HepG2 (cell line): ENCODE data around the gene BRI3BP. TPM values are rescaled to one million over a fixed set of nuclear protein-coding genes. Genes with fewer than 3 reads are reported as not detected.

Source experiments
- ATAC-seq: fragments of 200-7000 bp; cut with Tn5 transposase; 3 replicates; pipeline ENCODE4 v1.9.1; 2020; ENCODE audit warnings: mild to moderate bottlenecking, moderate library complexity
- BruUV-seq: library from RNA; stranded (reverse); fragments of 400-500 nt; replicated peaks from 2 replicates; lab custom pipeline; 2021; lab: Mats Ljungman, UMichigan
- CTCF ChIA-PET: fragments of 300-600 bp; formaldehyde crosslinking; extraction: SDS; loops from one replicate; lab custom pipeline; 2021; ENCODE audit warnings: low total read pairs, inconsistent platforms, low intra/inter-chr PET ratio; lab: Yijun Ruan, JAX
- POLR2A ChIA-PET: fragments of 350-600 bp; sonication (Branson Sonifier 250); formaldehyde crosslinking; loops from one replicate; lab custom pipeline; 2020; ENCODE audit warnings: antibody characterized with exemption, inconsistent platforms; lab: Yijun Ruan, JAX
- DNase-seq: peaks from one replicate; pipeline ENCODE4 v3.0.0-alpha.2; 2015; ENCODE audit warnings: low spot score
- FAIRE-seq: peaks from 3 replicates; lab custom pipeline; 2011; peaks lifted over from hg19 to GRCh38; lab: Jason Lieb, UNC
- H2AFZ ChIP-seq: one replicate; pipeline ENCODE4 v1.6.1; 2011; ENCODE audit warnings: low read length, inconsistent platforms
- H3K27ac ChIP-seq: fragments of 300-600 bp; 3 replicates; pipeline ENCODE4 v1.8.0; 2011; ENCODE audit warnings: mixed run types, mild to moderate bottlenecking, mixed read lengths, low read length, inconsistent platforms; ENCODE audit not compliant: insufficient read depth; ENCODE audit errors: extremely low read length
- H3K27me3 ChIP-seq, 2 experiments: fragments of 200-600 bp in 1 of 2; 2 replicates in 1 of 2; 3 replicates in 1 of 2; pipeline versions ENCODE4 v1.6.0 to v1.8.0; 2011; ENCODE audit warnings: low read length in 2 of 2, mild to moderate bottlenecking in 2 of 2, moderate library complexity in 2 of 2, inconsistent platforms in 1 of 2; ENCODE audit not compliant: insufficient read depth in 2 of 2, control insufficient read depth in 1 of 2
- H3K36me3 ChIP-seq, 2 experiments: fragments of 200-600 bp in 1 of 2; replicated peaks in 1 of 2; 2 replicates in 1 of 2; 3 replicates in 1 of 2; pipeline versions ENCODE4 v1.5.1 to v1.8.0; 2011; ENCODE audit warnings: low read length in 2 of 2, inconsistent platforms in 1 of 2; ENCODE audit not compliant: insufficient read depth in 2 of 2, control insufficient read depth in 1 of 2
- H3K4me1 ChIP-seq: 2 replicates; pipeline ENCODE4 v1.5.1; 2012; ENCODE audit warnings: low read length, inconsistent platforms; ENCODE audit not compliant: insufficient read depth
- H3K4me2 ChIP-seq: 2 replicates; pipeline ENCODE4 v1.6.0; 2011; ENCODE audit warnings: low read depth, low read length, inconsistent platforms
- H3K4me3 ChIP-seq, 3 experiments: fragments of 200-600 bp in 1 of 3; sonication (generic), shearing (Covaris generic) in 1 of 3; replicated peaks in 1 of 3; 2 replicates each; pipeline ENCODE4 v1.5.1; 2011 to 2016; ENCODE audit warnings: low read length in 3 of 3, inconsistent platforms in 2 of 3, low read depth in 2 of 3, mild to moderate bottlenecking in 2 of 3, control low read depth in 1 of 3, mixed read lengths in 1 of 3; ENCODE audit not compliant: insufficient read depth in 1 of 3
- H3K79me2 ChIP-seq: one replicate; pipeline ENCODE4 v1.6.1; 2011; ENCODE audit warnings: low read length, inconsistent platforms; ENCODE audit not compliant: insufficient read depth
- H3K9ac ChIP-seq: 2 replicates; pipeline ENCODE4 v1.6.0; 2011; ENCODE audit warnings: mild to moderate bottlenecking, low read depth, low read length, inconsistent platforms; ENCODE audit not compliant: insufficient read depth
- H3K9me3 ChIP-seq: 2 replicates; pipeline ENCODE4 v1.5.1; 2012; ENCODE audit warnings: mild to moderate bottlenecking, low read length
- H4K20me1 ChIP-seq: 2 replicates; pipeline ENCODE4 v1.6.0; 2011; ENCODE audit warnings: inconsistent platforms, mild to moderate bottlenecking, low read length, moderate library complexity; ENCODE audit not compliant: insufficient read depth
- JUNB ChIP-seq: sonication (generic); formaldehyde crosslinking; IDR thresholded peaks from 2 replicates; pipeline ENCODE4 v1.8.0; 2022; ENCODE audit warnings: missing genetic modification reagents, mild to moderate bottlenecking, borderline replicate concordance
- KDM2A ChIP-seq: sonication (generic); formaldehyde crosslinking; IDR thresholded peaks from 2 replicates; pipeline ENCODE4 v1.4.0; 2020; ENCODE audit warnings: low read depth, missing genetic modification reagents, borderline replicate concordance
- PITX1 ChIP-seq: sonication (generic); formaldehyde crosslinking; IDR thresholded peaks from 2 replicates; pipeline ENCODE4 v1.5.1; 2020; ENCODE audit warnings: mild to moderate bottlenecking, missing genetic modification reagents
- RFX5 ChIP-seq: IDR thresholded peaks from 2 replicates; pipeline ENCODE4 v1.6.1; 2011; ENCODE audit warnings: low read depth, low read length, improper control_type of control experiment
- ZBTB8A ChIP-seq: sonication (generic); formaldehyde crosslinking; IDR thresholded peaks from 2 replicates; pipeline ENCODE4 v1.4.0; 2020; ENCODE audit warnings: mild to moderate bottlenecking, low read depth, missing genetic modification reagents, borderline replicate concordance
- ZNF274 ChIP-seq: sonication (generic); formaldehyde crosslinking; IDR thresholded peaks from 2 replicates; pipeline ENCODE4 v1.5.1; 2020; ENCODE audit warnings: mild to moderate bottlenecking, missing genetic modification reagents
- ZNF724P ChIP-seq: sonication (generic); formaldehyde crosslinking; IDR thresholded peaks from 2 replicates; pipeline ENCODE4 v1.8.0; 2022; ENCODE audit warnings: missing genetic modification reagents, borderline replicate concordance
- ZNF776 ChIP-seq: sonication (generic); formaldehyde crosslinking; IDR thresholded peaks from 2 replicates; pipeline ENCODE4 v1.4.0; 2020; ENCODE audit warnings: mild to moderate bottlenecking, missing genetic modification reagents
- ZNF839 ChIP-seq: sonication (generic); formaldehyde crosslinking; IDR thresholded peaks from 2 replicates; pipeline ENCODE4 v1.4.0; 2020; ENCODE audit warnings: missing genetic modification reagents, mild to moderate bottlenecking, borderline replicate concordance
- WGBS: methylation state at CpG from one replicate; pipeline ENCODE4 v1.1.6; 2017; ENCODE audit warnings: low lambda C conversion rate; 5-methylcytosine and 5-hydroxymethylcytosine counted together
- in situ Hi-C: cut with HindIII; loops from 2 replicates; pipeline ENCODE4 v1.10.0; 2017; ENCODE audit warnings: low pct_unique_long_range_greater_than_20kb; ENCODE audit not compliant: extremely low pct_ligation_motif_present
- intact Hi-C: fragments of 100-400 bp; cut with micrococcal nuclease; formaldehyde crosslinking; loops from one replicate; pipeline ENCODE4 v1.10.0; 2022; ENCODE audit not compliant: unreplicated experiment
- polyA plus RNA-seq, 8 experiments: library from polyadenylated mRNA; depleted of rRNA in 3 of 8; stranded (reverse) in 7 of 8; unstranded in 1 of 8; fragments of >200 nt; fragmentation: Illumina TruSeq in 4 of 8; extraction: Trizol in 4 of 8; gene quantifications; 2 replicates each; pipeline versions ENCODE4 v1.2.1 to v1.2.3, GENCODE V29; 2011 to 2016; ENCODE audit warnings: low read depth in 4 of 8, missing spikeins in 1 of 8, mixed read lengths in 1 of 8; ENCODE audit not compliant: insufficient read depth in 1 of 8
- total RNA-seq, 5 experiments: library from RNA; depleted of rRNA; stranded (reverse); fragments of >200 nt; fragmentation: Illumina TruSeq; extraction: Trizol; gene quantifications; 2 replicates each; pipeline ENCODE4 v1.2.3, GENCODE V29; 2016; ENCODE audit warnings: low read depth in 1 of 5
- TF ChIP-seq, protein P1 (sequence below): sonication (generic); formaldehyde crosslinking; IDR thresholded peaks from 2 replicates; pipeline ENCODE4 v1.8.0; 2022; ENCODE audit warnings: missing genetic modification reagents, mild to moderate bottlenecking, moderate library complexity, borderline replicate concordance
- TF ChIP-seq, protein P2 (sequence below): sonication (generic); formaldehyde crosslinking; IDR thresholded peaks from 2 replicates; pipeline ENCODE4 v1.5.1; 2020; ENCODE audit warnings: mild to moderate bottlenecking, missing genetic modification reagents, moderate library complexity
- TF ChIP-seq, protein P3 (sequence below): sonication (generic); formaldehyde crosslinking; IDR thresholded peaks from 2 replicates; pipeline ENCODE4 v1.8.0; 2022; ENCODE audit warnings: mild to moderate bottlenecking, missing genetic modification reagents, moderate library complexity
- TF ChIP-seq, protein P4 (sequence below): IDR thresholded peaks from 2 replicates; pipeline ENCODE4 v1.6.1; 2016; ENCODE audit warnings: mild to moderate bottlenecking
- TF ChIP-seq, protein P5 (sequence below): sonication (generic); formaldehyde crosslinking; IDR thresholded peaks from 2 replicates; pipeline ENCODE4 v1.5.0; 2020; ENCODE audit warnings: mild to moderate bottlenecking, missing genetic modification reagents

The BRI3BP gene
- total and polyA plus RNA-seq, 2 of the 13 experiments (the other 11 are each of a cell fraction or from before 2014, with no cell fraction given), result 7.5 to 21.1 TPM

DNA sequence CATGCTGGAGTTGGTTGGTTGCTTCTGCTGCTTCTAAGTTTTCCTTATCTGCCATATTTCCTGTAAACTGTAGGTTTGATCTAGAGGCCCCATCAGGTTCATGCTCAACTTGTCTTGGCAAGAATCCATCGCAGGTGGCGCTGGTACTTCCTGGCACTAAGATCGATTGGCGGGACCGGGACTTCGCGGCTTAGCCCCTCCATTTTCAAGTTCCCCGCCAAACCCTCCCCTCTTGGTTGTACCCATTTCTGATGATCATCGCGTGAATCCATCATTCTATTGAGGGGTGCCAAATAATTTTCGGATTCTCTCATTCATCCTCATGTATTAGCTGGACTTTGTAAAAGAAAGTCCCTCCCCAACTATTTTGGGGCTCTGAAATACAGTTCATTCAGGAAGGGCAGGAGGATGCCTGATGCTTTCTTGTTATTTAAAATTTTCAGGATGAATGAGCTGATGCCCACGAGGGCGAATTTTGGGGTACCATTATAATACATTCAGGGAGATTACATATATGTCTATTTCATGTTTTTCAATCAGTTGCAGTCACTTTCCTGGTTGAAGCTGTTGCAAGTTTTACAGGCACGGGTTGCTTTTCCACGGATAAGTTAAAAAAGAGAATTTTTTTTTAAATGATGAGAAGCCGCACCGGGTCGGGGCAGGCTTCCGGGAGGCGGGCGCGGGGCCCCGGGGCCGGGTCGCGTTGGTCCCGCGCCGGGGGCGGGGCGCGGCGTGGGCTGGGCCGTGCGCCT is 395 bp upstream of the BRI3BP start:
- DNase-seq (peak; percentile 91), FAIRE-seq (peak; percentile 91), ATAC-seq (peak; percentile 60)
- H3K27me3 ChIP-seq, result no peaks in the 10 kb centered on the region; a peak in 1 of 5 replicates
- H2AFZ ChIP-seq, result peak overlapping the region; percentile 56
- H3K4me3 ChIP-seq, result peak overlapping the region; percentile 76 to 91 (median 76)
- peaks cover 42% of the 10 kb centered on the region for H3K79me2 ChIP-seq
- no TSS peak for BruUV-seq
- no peaks in the 10 kb centered on the region for H3K36me3 ChIP-seq
- in situ Hi-C loops (no loop called here), intact Hi-C loops (loop anchor here (2.0 kb wide), 1 partner anchor 100 kb away; no protein-coding TSS in a partner anchor)
- peaks cover 43% of the 10 kb centered on the region for H3K4me1 ChIP-seq
- ChIA-PET POLR2A (interaction anchor here (1.0 kb wide), 1 partner anchor 100 kb away, joined by 4 read pairs; no protein-coding TSS in a partner anchor), CTCF (no interaction called here)
- H3K27ac ChIP-seq, result peak overlapping the region; percentile 58
- 1% methylated on average over 17 of the region's 35 CpGs for WGBS
- peak overlapping the region; percentile 91 for H3K4me2 ChIP-seq
- H3K9ac ChIP-seq, result peak overlapping the region; percentile 41; the same call in 1 of the 2 replicates
- H3K9me3 ChIP-seq, result no peaks in the 10 kb centered on the region
- peaks cover 5% of the 10 kb centered on the region; the same call in 1 of the 2 replicates for H4K20me1 ChIP-seq
- TF ChIP-seq, protein P1, sequence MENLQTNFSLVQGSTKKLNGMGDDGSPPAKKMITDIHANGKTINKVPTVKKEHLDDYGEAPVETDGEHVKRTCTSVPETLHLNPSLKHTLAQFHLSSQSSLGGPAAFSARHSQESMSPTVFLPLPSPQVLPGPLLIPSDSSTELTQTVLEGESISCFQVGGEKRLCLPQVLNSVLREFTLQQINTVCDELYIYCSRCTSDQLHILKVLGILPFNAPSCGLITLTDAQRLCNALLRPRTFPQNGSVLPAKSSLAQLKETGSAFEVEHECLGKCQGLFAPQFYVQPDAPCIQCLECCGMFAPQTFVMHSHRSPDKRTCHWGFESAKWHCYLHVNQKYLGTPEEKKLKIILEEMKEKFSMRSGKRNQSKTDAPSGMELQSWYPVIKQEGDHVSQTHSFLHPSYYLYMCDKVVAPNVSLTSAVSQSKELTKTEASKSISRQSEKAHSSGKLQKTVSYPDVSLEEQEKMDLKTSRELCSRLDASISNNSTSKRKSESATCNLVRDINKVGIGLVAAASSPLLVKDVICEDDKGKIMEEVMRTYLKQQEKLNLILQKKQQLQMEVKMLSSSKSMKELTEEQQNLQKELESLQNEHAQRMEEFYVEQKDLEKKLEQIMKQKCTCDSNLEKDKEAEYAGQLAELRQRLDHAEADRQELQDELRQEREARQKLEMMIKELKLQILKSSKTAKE (CRISPR knock-in tag), result no peak
- TF ChIP-seq PITX1 (CRISPR knock-in tag) (peak; percentile 48; the same call in 1 of the 2 replicates), ZNF839 (CRISPR knock-in tag) (no peak), ZNF776 (CRISPR knock-in tag) (no peak), ZBTB8A (CRISPR knock-in tag) (no peak), ZNF274 (CRISPR knock-in tag) (no peak), JUNB (no peak), RFX5 (no peak), KDM2A (CRISPR knock-in tag) (peak; percentile 66; the same call in 1 of the 2 replicates), ZNF724P (CRISPR knock-in tag) (no peak)
- TF ChIP-seq, protein P2, sequence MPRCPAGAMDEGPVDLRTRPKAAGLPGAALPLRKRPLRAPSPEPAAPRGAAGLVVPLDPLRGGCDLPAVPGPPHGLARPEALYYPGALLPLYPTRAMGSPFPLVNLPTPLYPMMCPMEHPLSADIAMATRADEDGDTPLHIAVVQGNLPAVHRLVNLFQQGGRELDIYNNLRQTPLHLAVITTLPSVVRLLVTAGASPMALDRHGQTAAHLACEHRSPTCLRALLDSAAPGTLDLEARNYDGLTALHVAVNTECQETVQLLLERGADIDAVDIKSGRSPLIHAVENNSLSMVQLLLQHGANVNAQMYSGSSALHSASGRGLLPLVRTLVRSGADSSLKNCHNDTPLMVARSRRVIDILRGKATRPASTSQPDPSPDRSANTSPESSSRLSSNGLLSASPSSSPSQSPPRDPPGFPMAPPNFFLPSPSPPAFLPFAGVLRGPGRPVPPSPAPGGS (CRISPR knock-in tag), result 0 out of 2 replicates have a peak, but pooled peaks have one; percentile 13
- TF ChIP-seq, protein P3, sequence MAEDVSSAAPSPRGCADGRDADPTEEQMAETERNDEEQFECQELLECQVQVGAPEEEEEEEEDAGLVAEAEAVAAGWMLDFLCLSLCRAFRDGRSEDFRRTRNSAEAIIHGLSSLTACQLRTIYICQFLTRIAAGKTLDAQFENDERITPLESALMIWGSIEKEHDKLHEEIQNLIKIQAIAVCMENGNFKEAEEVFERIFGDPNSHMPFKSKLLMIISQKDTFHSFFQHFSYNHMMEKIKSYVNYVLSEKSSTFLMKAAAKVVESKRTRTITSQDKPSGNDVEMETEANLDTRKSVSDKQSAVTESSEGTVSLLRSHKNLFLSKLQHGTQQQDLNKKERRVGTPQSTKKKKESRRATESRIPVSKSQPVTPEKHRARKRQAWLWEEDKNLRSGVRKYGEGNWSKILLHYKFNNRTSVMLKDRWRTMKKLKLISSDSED (CRISPR knock-in tag), result no peak
- TF ChIP-seq, protein P4, sequence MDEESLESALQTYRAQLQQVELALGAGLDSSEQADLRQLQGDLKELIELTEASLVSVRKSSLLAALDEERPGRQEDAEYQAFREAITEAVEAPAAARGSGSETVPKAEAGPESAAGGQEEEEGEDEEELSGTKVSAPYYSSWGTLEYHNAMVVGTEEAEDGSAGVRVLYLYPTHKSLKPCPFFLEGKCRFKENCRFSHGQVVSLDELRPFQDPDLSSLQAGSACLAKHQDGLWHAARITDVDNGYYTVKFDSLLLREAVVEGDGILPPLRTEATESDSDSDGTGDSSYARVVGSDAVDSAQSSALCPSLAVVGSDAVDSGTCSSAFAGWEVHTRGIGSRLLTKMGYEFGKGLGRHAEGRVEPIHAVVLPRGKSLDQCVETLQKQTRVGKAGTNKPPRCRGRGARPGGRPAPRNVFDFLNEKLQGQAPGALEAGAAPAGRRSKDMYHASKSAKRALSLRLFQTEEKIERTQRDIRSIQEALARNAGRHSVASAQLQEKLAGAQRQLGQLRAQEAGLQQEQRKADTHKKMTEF (CRISPR knock-in tag), result peak; percentile 39; the same call in 1 of the 2 replicates
- TF ChIP-seq, protein P5, sequence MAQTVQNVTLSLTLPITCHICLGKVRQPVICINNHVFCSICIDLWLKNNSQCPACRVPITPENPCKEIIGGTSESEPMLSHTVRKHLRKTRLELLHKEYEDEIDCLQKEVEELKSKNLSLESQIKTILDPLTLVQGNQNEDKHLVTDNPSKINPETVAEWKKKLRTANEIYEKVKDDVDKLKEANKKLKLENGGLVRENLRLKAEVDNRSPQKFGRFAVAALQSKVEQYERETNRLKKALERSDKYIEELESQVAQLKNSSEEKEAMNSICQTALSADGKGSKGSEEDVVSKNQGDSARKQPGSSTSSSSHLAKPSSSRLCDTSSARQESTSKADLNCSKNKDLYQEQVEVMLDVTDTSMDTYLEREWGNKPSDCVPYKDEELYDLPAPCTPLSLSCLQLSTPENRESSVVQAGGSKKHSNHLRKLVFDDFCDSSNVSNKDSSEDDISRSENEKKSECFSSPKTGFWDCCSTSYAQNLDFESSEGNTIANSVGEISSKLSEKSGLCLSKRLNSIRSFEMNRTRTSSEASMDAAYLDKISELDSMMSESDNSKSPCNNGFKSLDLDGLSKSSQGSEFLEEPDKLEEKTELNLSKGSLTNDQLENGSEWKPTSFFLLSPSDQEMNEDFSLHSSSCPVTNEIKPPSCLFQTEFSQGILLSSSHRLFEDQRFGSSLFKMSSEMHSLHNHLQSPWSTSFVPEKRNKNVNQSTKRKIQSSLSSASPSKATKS (CRISPR knock-in tag), result no peak
